Activated CD8-positive, alpha-beta T cell treated with anti-CD3 and anti-CD28 coated beads for 36 hours (primary cell): ENCODE data around the gene MAP3K12. TPM values are rescaled to one million over a fixed set of nuclear protein-coding genes. Genes with fewer than 3 reads are reported as not detected.

Source experiments
- ATAC-seq: fragments of 200-7000 bp; cut with Tn5 transposase; one replicate; pipeline ENCODE4 v1.10.0; 2021; ENCODE audit warnings: mild to moderate bottlenecking, moderate library complexity
- CTCF ChIA-PET: fragments of 350-600 bp; sonication (Branson Sonifier 250); formaldehyde crosslinking; loops from one replicate; lab custom pipeline; 2021; ENCODE audit warnings: antibody characterized with exemption; lab: Charles Lee
- POLR2A ChIA-PET: fragments of 350-600 bp; sonication (Branson Sonifier 250); formaldehyde crosslinking; loops from one replicate; lab custom pipeline; 2021; ENCODE audit warnings: antibody characterized with exemption; lab: Charles Lee
- DNase-seq: peaks from one replicate; pipeline ENCODE4 v3.0.0-alpha.2; 2020
- H3K27ac Mint-ChIP-seq: one replicate; pipeline ENCODE4 v1.8.0; 2021; ENCODE audit warnings: mild to moderate bottlenecking, mixed read lengths
- H3K27me3 Mint-ChIP-seq: one replicate; pipeline ENCODE4 v1.8.0; 2021; ENCODE audit warnings: mixed read lengths
- H3K36me3 Mint-ChIP-seq: one replicate; pipeline ENCODE4 v1.8.0; 2021; ENCODE audit warnings: low read depth, mixed read lengths
- H3K4me1 Mint-ChIP-seq: one replicate; pipeline ENCODE4 v1.8.0; 2021; ENCODE audit warnings: low read depth, mixed read lengths
- H3K4me3 Mint-ChIP-seq: one replicate; pipeline ENCODE4 v1.8.0; 2021; ENCODE audit warnings: mild to moderate bottlenecking, moderate library complexity, mixed read lengths
- H3K9me3 Mint-ChIP-seq: one replicate; pipeline ENCODE4 v1.8.0; 2021; ENCODE audit warnings: mixed read lengths
- CTCF ChIP-seq: fragments of 200-600 bp; IDR thresholded peaks from one replicate; pipeline ENCODE4 v1.8.0; 2022; ENCODE audit warnings: antibody characterized with exemption, mild to moderate bottlenecking
- intact Hi-C: fragments of 100-400 bp; cut with micrococcal nuclease; formaldehyde crosslinking; loops from one replicate; pipeline ENCODE4 v1.10.0; 2022
- total RNA-seq, 2 experiments: library from RNA; stranded (reverse); gene quantifications; one replicate each; pipeline ENCODE4 v1.2.3, GENCODE V29; 2021

Gene MAP3K12
- total RNA-seq, 2 experiments from 2014 or later: 8.2 to 10.0 TPM

GRCh38 chr12:53486736-53487487 is 12.3 kb downstream of the MAP3K12 start:
- ATAC-seq (no peak), DNase-seq (no peak)
- TF ChIP-seq CTCF: no peak
- ChIA-PET CTCF (interaction anchor here (2.0 kb wide), 1 partner anchor 10 kb away, joined by 5 read pairs; no protein-coding TSS in a partner anchor), POLR2A (interaction anchor here (43.3 to 54.1 kb wide), 2 partner anchors 0 to 19 kb away, joined by 1494 read pairs; partner anchors contain the start of genes MAP3K12, NPFF, PCBP2 and TARBP2)
- Mint-ChIP-seq H3K27me3 (no peaks in the 10 kb centered on the region), H3K4me1 (peaks cover 16% of the 10 kb centered on the region), H3K36me3 (peaks cover 14% of the 10 kb centered on the region), H3K9me3 (no peaks in the 10 kb centered on the region), H3K4me3 (no peak overlapping the region), H3K27ac (peak overlapping the region; percentile 57)
- intact Hi-C loops: no loop called here

DNA sequence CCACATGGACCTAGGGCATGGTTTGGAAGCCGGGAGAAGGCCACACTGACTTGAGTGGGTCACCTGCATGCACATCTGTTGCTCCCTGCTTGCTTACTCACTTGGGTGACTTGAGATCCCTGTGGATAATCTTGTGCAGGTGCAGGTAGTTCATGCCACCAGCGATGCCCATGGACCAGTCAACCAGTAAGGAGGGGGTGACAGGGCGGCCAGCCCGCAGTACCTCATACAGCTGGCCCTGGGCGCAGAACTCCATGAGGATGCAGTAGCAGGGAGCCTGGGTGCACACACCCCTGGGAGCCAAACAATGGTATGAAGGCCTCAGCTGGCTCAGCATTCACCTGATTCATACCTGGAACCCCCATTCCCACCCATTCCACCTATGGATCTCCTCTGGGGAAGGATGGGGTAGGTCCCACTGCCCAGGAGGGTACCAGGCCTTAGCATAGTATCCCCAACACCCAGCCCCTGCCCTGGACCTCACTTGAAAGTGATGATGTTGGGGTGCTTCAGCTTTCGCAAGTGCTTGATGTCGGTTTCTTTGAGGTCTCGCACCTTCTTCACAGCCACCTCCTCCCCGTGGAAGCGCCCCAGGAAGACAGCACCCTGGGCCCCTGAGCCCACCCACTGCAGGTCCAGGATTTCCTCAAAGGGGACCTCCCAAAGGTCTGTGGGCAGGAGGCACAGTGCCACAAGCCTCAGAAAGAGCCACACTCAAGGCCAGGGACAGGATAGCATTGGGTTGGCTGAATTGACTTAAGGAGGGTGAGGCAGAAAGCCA is 13.1 kb downstream of the MAP3K12 start:
- no peak for DNase-seq
- Mint-ChIP-seq H3K9me3 (no peaks in the 10 kb centered on the region), H3K4me3 (no peak overlapping the region), H3K36me3 (peaks cover 20% of the 10 kb centered on the region), H3K27me3 (no peaks in the 10 kb centered on the region), H3K27ac (peak overlapping the region; percentile 57), H3K4me1 (peaks cover 16% of the 10 kb centered on the region)
- ChIA-PET POLR2A (interaction anchor here (43.3 to 54.1 kb wide), 2 partner anchors 1 to 19 kb away, joined by 1494 read pairs; partner anchors contain the start of genes MAP3K12, NPFF, PCBP2 and TARBP2), CTCF (interaction anchor here (2.0 kb wide), 1 partner anchor 9 kb away, joined by 5 read pairs; no protein-coding TSS in a partner anchor)
- TF ChIP-seq CTCF: no peak
- ATAC-seq: no peak
- intact Hi-C loops: no loop called here

DNA sequence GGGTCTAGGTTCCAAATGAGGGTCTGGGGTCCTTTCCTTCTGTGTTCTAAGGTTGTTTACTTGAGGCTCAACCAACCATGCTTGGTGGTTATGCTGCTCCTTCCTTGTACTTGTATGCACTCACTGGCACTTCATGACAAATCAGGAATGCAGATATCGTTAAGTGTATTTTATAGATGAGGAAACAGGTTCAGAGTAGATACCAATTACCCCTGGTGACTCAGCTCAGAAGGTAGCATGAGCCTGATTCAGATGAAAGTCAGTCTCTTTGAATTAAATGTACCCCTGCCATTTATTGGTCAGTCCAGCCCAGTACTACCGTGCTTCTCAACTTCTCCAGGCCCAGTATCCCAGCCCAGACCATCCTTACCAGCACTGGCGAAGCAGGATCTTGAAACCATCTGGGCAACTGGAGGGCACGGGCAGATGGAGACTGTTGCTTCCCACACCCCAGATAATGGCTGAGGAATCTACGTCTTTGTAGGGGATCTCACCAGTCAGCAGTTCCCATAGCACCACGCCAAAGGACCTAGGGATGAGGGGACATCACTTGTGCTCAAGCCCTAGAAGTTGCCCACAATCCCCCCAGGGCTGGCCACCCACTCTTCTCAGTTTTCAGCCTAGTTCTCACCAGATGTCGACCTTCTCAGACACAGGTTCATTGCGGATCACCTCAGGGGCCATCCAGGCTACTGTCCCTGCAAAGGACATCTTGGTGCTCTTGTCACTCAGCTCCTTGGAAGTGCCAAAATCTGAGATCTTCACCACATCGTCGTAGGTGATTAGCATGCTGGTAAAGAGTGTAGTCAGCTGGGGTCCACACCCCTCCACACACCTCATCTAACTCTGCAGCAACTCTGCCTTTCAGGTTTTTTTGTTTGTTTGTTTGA is 14.3 kb downstream of the MAP3K12 start:
- ChIA-PET CTCF (interaction anchor here (2.0 kb wide), 1 partner anchor 8 kb away, joined by 5 read pairs; no protein-coding TSS in a partner anchor), POLR2A (interaction anchor here (43.3 to 54.1 kb wide), 2 partner anchors 2 to 17 kb away, joined by 1494 read pairs; partner anchors contain the start of genes MAP3K12, NPFF, PCBP2 and TARBP2)
- H3K27ac Mint-ChIP-seq: peak overlapping the region; percentile 18
- peaks cover 25% of the 10 kb centered on the region for H3K36me3 Mint-ChIP-seq
- H3K9me3 Mint-ChIP-seq: no peaks in the 10 kb centered on the region
- intact Hi-C loops: no loop called here
- peaks cover 16% of the 10 kb centered on the region for H3K4me1 Mint-ChIP-seq
- ATAC-seq (no peak), DNase-seq (no peak)
- TF ChIP-seq CTCF: no peak
- H3K27me3 Mint-ChIP-seq: no peaks in the 10 kb centered on the region
- H3K4me3 Mint-ChIP-seq: no peak overlapping the region

DNA sequence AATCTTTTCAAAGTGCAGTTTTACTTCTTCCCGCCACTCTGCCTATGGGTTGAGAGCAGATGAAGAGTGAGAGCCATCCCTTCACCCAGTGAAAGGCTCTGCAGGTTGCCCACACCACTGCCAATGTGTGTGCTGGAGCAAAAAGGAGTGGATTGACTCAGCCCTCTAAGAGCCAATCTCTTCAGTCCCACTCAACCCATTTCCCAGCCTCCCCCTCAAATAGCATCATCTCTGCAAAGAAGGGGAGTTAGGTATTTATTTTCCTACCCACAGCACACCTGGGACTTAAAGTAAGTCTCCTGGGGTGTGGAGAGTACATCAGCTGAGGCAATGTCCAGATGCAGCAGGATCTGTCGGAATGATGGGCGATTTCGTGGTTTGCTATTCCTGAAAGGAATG is 15.3 kb downstream of the MAP3K12 start:
- Mint-ChIP-seq H3K27ac (peak overlapping the region; percentile 10), H3K9me3 (no peaks in the 10 kb centered on the region), H3K4me3 (no peak overlapping the region), H3K36me3 (peaks cover 32% of the 10 kb centered on the region), H3K4me1 (peaks cover 17% of the 10 kb centered on the region), H3K27me3 (no peaks in the 10 kb centered on the region)
- intact Hi-C loops: no loop called here
- CTCF ChIA-PET: interaction anchor here (0.8 kb wide), 1 partner anchor 9 kb away, joined by 6 read pairs; no protein-coding TSS in a partner anchor
- ATAC-seq (peak; percentile 31), DNase-seq (no peak)
- POLR2A ChIA-PET: interaction anchor here (0.6 to 54.1 kb wide), 3 partner anchors 3 to 270 kb away, joined by 3 to 1494 read pairs (median 1494); partner anchors contain the start of genes MAP3K12, NPFF, PCBP2 and TARBP2
- no peak for TF ChIP-seq CTCF
